HTR-8/SVneo (cell line): Measurements from ENCODE around the gene CCDC117.
"Not testable (repeated sequence)": the region's sequence is repeated elsewhere in the genome, so short reads cannot be mapped to it uniquely, and the experiment has no call there.

Source experiments
- DNase-seq: peaks from one replicate; pipeline ENCODE4 v3.0.0; 2011; ENCODE audit warnings: low spot score, mixed read lengths; ENCODE audit not compliant: insufficient read length
- FAIRE-seq: peaks from 2 replicates; lab custom pipeline; 2011; peaks lifted over from hg19 to GRCh38; lab: Jason Lieb, UNC

CCDC117 gene

GRCh38 chr22:28799606-28800307 is 27.3 kb downstream of the CCDC117 start:
- FAIRE-seq (no peak), DNase-seq (peak; percentile 31)

- FAIRE-seq, result peak; percentile 72
- DNase-seq, result peak; percentile 92
Measured at GRCh38 chr22:28800308-28801041, 28.0 kb downstream of the CCDC117 start, which contains the start of gene XBP1. XBP1 (minus strand) TSS chr22:28800569.

GRCh38 chr22:28801845-28802594 is 29.5 kb downstream of the CCDC117 start:
- DNase-seq, result no peak
- no peak for FAIRE-seq

GRCh38 chr22:28802595-28803123 is 30.2 kb downstream of the CCDC117 start:
- DNase-seq (no peak), FAIRE-seq (no peak)

- FAIRE-seq, DNase-seq: not testable (repeated sequence)
Measured at GRCh38 chr22:28805426-28805825, 32.9 kb downstream of the CCDC117 start.

GRCh38 chr22:28808716-28809355 is 36.3 kb downstream of the CCDC117 start:
- DNase-seq, result no peak
- FAIRE-seq, result no peak

GRCh38 chr22:28810821-28811491 is 38.5 kb downstream of the CCDC117 start:
- DNase-seq (no peak), FAIRE-seq (no peak)

- DNase-seq, result no peak
- no peak for FAIRE-seq
Measured at GRCh38 chr22:28812516-28812915, 40.0 kb downstream of the CCDC117 start.

- no peak for FAIRE-seq
- no peak for DNase-seq
Measured at GRCh38 chr22:28813772-28814518, 41.5 kb downstream of the CCDC117 start.

GRCh38 chr22:28815111-28815510 is 42.6 kb downstream of the CCDC117 start:
- no peak for DNase-seq
- FAIRE-seq, result no peak

GRCh38 chr22:28815729-28816128 is 43.2 kb downstream of the CCDC117 start:
- FAIRE-seq, result no peak
- no peak for DNase-seq

GRCh38 chr22:28817064-28817463 is 44.6 kb downstream of the CCDC117 start:
- no peak for DNase-seq
- no peak for FAIRE-seq

GRCh38 chr22:28817919-28818859 is 45.7 kb downstream of the CCDC117 start:
- FAIRE-seq, result no peak
- no peak for DNase-seq

- DNase-seq, result no peak
Measured at GRCh38 chr22:28819253-28820096, 47.0 kb downstream of the CCDC117 start.

GRCh38 chr22:28820885-28821284 is 48.4 kb downstream of the CCDC117 start:
- DNase-seq (no peak), FAIRE-seq (no peak)

More at GRCh38 chr22:28819253-28820096, 47.0 kb downstream of the CCDC117 start:
- FAIRE-seq, result no peak

GRCh38 chr22:28821452-28821851 is 49.0 kb downstream of the CCDC117 start:
- DNase-seq (no peak), FAIRE-seq (no peak)
